Thyroid gland (tissue), 4 donors: ENCODE data around the gene STX16.

Experiments used
- POLR2A ChIP-seq, 2 donors: fragments of 450-650 bp; IDR thresholded peaks; one replicate each; pipeline ENCODE4 v1.6.1; 2017; ENCODE audit warnings: antibody characterized with exemption in 2 of 2, mild to moderate bottlenecking in 2 of 2, moderate library complexity in 1 of 2
- TF ChIP-seq, protein P1 (sequence below), 6 experiments: fragments of 200-600 bp in 3 of 6; fragments of 450-650 bp in 3 of 6; sonication (generic) in 3 of 6; IDR thresholded peaks; one replicate each; pipeline ENCODE4 v1.5.1; 2016 to 2019; ENCODE audit warnings: antibody characterized with exemption in 6 of 6, mild to moderate bottlenecking in 2 of 6, inconsistent platforms in 1 of 6, moderate library complexity in 1 of 6

DNA sequence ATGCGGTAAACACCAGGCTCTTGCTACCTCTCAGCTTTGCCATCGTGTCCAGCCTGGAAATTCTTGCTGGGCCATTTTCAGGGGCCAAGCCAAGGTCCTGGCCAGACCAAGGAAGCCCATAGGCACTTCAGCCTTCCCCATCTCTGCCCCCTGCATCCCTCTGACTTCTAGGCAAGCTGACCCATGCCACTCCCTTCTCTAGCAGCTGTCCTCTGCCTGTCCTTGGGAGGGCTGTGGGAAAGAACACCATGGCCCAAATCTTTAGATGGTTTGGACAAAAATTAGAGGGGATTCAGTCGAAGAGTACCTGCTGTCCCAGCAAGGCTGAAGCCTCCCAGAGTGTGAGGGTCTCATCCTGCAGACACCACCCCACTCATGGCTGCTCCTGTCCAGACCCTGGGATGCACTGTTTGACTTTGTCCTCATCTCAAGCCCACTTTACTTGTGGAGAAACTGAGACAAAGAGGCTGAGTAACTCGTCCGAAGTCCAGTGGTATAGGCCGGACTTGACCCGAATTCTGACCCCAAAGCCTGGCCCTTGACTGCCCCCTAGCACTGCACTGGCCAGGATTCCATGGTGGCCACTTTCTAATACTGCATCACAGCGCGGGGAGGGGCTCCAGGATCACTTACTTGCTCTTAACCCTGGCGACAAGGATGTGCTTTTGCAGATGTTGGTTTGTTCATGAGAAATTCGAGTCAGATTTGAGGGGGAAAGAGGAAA is 22.4 kb upstream of the STX16 start:
- TF ChIP-seq, protein P1, sequence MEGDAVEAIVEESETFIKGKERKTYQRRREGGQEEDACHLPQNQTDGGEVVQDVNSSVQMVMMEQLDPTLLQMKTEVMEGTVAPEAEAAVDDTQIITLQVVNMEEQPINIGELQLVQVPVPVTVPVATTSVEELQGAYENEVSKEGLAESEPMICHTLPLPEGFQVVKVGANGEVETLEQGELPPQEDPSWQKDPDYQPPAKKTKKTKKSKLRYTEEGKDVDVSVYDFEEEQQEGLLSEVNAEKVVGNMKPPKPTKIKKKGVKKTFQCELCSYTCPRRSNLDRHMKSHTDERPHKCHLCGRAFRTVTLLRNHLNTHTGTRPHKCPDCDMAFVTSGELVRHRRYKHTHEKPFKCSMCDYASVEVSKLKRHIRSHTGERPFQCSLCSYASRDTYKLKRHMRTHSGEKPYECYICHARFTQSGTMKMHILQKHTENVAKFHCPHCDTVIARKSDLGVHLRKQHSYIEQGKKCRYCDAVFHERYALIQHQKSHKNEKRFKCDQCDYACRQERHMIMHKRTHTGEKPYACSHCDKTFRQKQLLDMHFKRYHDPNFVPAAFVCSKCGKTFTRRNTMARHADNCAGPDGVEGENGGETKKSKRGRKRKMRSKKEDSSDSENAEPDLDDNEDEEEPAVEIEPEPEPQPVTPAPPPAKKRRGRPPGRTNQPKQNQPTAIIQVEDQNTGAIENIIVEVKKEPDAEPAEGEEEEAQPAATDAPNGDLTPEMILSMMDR (IDR thresholded peaks at IDR 0.05), result no peak
- no peak for TF ChIP-seq POLR2A (IDR thresholded peaks at IDR 0.05)
